Muscle layer of colon (tissue), 2 donors: Measurements from ENCODE around the gene TVP23A.
"Not testable (repeated sequence)": the region's sequence is repeated elsewhere in the genome, so short reads cannot be mapped to it uniquely, and the experiment has no call there.

Experiments used
- H3K27ac ChIP-seq: one replicate; pipeline ENCODE4 v1.7.0; 2013; ENCODE audit warnings: low read depth, mild to moderate bottlenecking, low read length, moderate library complexity
- H3K27me3 ChIP-seq, 2 donors: one replicate each; pipeline ENCODE4 v1.7.0; 2013; ENCODE audit warnings: low read length in 2 of 2, mild to moderate bottlenecking in 2 of 2; ENCODE audit not compliant: insufficient read depth in 2 of 2, control insufficient read depth in 1 of 2
- H3K36me3 ChIP-seq: one replicate; pipeline ENCODE4 v1.7.0; 2013; ENCODE audit warnings: mild to moderate bottlenecking, low read length; ENCODE audit not compliant: insufficient read depth
- H3K4me1 ChIP-seq: one replicate; pipeline ENCODE4 v1.7.0; 2013; ENCODE audit warnings: mild to moderate bottlenecking, low read length; ENCODE audit not compliant: insufficient read depth
- H3K4me3 ChIP-seq, 2 donors: one replicate each; pipeline ENCODE4 v1.7.0; 2013; ENCODE audit warnings: low read length in 2 of 2, low read depth in 1 of 2, mild to moderate bottlenecking in 1 of 2, moderate library complexity in 1 of 2
- H3K9ac ChIP-seq: one replicate; pipeline ENCODE4 v1.7.0; 2013; ENCODE audit warnings: low read length
- H3K9me3 ChIP-seq: one replicate; pipeline ENCODE4 v1.7.0; 2013; ENCODE audit warnings: mild to moderate bottlenecking, low read length
- donor health status: abdominal sarcoma.
- donor health status: Adenocarcinoma of cecum.

Gene TVP23A

GRCh38 chr16:10743227-10743609, 75.4 kb downstream of the TVP23A start:
- H3K4me1 ChIP-seq, result peaks cover 28% of the 10 kb centered on the region
- H3K27me3 ChIP-seq, result no peaks in the 10 kb centered on the region
- peaks cover 14% of the 10 kb centered on the region for H3K36me3 ChIP-seq
- peak overlapping the region; percentile 51 to 57 for H3K4me3 ChIP-seq
- no peaks in the 10 kb centered on the region for H3K9me3 ChIP-seq
- no peak overlapping the region for H3K9ac ChIP-seq
- peak overlapping the region; percentile 79 for H3K27ac ChIP-seq

DNA sequence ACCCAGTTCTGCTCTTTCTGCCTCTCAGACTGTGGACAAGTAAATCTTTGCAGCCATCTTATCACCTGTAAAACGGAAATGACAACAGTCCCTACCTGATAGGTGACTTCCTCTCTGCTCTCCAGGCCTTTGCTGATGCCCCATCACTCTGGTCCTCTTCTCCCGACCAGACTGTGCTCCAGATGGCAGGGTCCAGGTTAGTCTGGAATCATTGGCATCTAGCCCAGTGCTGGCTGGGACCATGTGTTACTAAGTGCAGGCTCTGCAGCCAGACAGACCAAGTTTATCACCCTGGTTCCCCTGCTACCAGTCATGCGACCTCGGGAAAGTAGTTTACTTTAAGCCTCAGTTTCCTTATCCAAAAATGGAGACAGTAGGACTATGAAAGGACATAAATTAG, 76.8 kb downstream of the TVP23A start:
- Histone ChIP-seq H3K4me3 (no peak overlapping the region), H3K9me3 (no peaks in the 10 kb centered on the region), H3K4me1 (peaks cover 37% of the 10 kb centered on the region), H3K27me3 (no peaks in the 10 kb centered on the region), H3K9ac (no peak overlapping the region), H3K36me3 (peaks cover 2% of the 10 kb centered on the region), H3K27ac (no peak overlapping the region)

DNA sequence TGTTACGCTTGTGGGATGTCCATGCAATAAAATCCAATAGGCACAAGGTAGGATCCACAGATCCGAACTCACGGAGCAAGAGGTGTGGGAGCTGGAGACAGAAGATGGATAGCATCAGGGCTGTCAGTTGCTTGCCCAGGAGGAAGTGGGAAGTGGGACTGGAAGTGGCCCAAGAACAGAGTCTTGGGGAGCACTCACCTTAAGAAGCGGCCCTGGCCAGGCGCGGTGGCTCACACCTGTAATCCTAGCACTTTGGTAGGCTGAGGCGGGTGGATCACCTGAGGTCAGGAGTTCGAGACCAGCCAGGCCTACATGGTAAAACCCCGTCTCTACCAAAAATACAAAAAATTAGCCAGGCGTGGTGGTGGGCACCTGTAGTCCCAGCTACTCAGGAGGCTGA, 77.3 kb downstream of the TVP23A start:
- H3K27me3 ChIP-seq, H3K9ac ChIP-seq, H3K36me3 ChIP-seq, H3K4me3 ChIP-seq, H3K27ac ChIP-seq, H3K9me3 ChIP-seq: not testable (repeated sequence)
- H3K4me1 ChIP-seq, result peaks cover 38% of the 10 kb centered on the region

DNA sequence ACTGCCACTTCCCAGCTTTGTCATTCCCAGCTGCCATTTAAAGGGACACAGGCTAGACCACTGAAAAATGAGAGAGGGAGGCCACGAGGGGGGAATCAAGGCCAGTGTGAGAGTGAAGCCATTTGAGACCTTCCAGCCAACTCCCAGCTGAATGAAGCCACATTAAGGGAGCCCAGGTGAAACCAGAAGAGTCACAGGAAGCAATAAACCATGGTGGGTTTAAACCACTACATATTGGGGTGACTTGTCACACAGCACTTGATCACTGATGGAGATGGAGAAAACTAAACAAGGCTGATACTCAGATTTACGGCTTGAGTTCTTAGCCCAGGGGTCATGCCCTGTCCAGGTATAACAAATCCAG, 77.8 kb downstream of the TVP23A start:
- H3K9me3 ChIP-seq, result no peaks in the 10 kb centered on the region
- no peak overlapping the region for H3K9ac ChIP-seq
- no peak overlapping the region for H3K27ac ChIP-seq
- H3K27me3 ChIP-seq, result no peaks in the 10 kb centered on the region
- no peaks in the 10 kb centered on the region for H3K36me3 ChIP-seq
- H3K4me1 ChIP-seq, result peaks cover 34% of the 10 kb centered on the region
- H3K4me3 ChIP-seq, result no peak overlapping the region

GRCh38 chr16:10740000-10740844, 78.4 kb downstream of the TVP23A start:
- H3K9me3 ChIP-seq, result no peaks in the 10 kb centered on the region
- no peaks in the 10 kb centered on the region for H3K36me3 ChIP-seq
- H3K4me1 ChIP-seq, result peaks cover 28% of the 10 kb centered on the region
- H3K9ac ChIP-seq, result no peak overlapping the region
- H3K27me3 ChIP-seq, result no peaks in the 10 kb centered on the region
- H3K27ac ChIP-seq, result no peak overlapping the region
- H3K4me3 ChIP-seq, result no peak overlapping the region

DNA sequence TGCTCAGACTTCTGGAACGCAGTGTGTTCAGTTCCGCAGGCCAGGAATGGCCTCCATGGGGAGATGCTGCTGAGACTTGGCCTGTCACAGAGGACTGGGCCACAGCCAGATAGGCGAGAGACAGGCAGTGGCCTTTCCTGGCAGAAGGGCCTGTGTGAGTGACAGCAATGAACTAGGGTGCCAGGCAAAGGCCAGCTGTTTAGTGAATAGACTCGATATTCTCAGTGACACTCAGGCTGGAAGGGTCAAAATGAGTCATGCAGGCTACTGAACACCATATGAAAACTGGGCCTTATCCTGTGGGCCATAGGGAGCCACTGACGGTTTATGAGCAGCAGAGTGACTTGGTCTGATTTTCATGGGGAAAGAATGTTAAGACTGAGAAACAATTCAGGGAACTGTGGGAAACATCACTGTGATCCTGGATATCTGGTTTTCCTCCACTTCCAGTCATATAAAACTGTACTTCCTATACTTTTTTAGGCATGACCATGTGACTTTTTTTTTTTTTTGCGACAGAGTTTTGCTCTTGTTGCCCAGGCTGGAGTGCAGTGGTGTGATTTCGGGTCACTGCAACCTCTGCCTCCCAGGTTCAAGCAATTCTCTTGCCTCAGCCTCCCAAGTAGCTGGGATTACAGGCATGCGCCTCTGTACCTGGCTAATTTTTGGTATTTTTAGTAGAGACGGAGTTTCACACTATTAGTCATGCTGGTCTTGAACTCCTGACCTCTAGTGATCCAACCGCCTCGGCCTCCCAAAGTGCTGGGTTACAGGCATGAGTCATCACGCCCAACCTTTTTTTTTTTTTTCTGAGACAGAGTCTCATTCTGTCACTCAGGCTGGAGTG, 80.1 kb downstream of the TVP23A start:
- Histone ChIP-seq H3K27me3 (no peaks in the 10 kb centered on the region), H3K9ac (no peak overlapping the region), H3K4me3 (no peak overlapping the region), H3K36me3 (no peaks in the 10 kb centered on the region), H3K4me1 (peaks cover 19% of the 10 kb centered on the region), H3K27ac (no peak overlapping the region), H3K9me3 (no peaks in the 10 kb centered on the region)

GRCh38 chr16:10737068-10737625, 81.4 kb downstream of the TVP23A start:
- Histone ChIP-seq H3K27ac (no peak overlapping the region), H3K4me3 (no peak overlapping the region)

DNA sequence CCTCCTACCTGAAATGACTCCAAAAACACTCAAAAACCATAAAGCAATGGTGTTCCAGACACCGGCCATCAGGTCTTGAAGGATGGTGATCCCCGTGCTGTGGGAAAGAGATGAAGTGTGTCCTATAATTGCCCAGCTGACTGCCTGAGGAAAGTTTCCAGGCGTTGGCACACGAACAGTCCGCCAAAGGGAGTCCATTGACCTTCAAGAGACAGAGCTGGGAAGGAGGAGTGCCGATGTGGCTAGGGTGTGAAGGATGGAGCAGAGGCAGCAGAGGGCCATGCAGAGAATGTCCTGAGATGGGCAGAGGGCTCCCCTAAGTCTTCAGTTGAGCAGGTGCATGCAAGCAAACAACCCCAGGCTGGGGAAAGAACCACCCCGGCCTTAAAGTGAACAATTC, 86.8 kb downstream of the TVP23A start:
- Histone ChIP-seq H3K4me3 (no peak overlapping the region), H3K27me3 (no peaks in the 10 kb centered on the region), H3K27ac (no peak overlapping the region), H3K4me1 (peaks cover under 1% of the 10 kb centered on the region), H3K36me3 (no peaks in the 10 kb centered on the region), H3K9me3 (no peaks in the 10 kb centered on the region), H3K9ac (no peak overlapping the region)

More at GRCh38 chr16:10737068-10737625, 81.4 kb downstream of the TVP23A start:
- H3K4me1 ChIP-seq, result peaks cover 19% of the 10 kb centered on the region
- no peaks in the 10 kb centered on the region for H3K36me3 ChIP-seq
- no peaks in the 10 kb centered on the region for H3K27me3 ChIP-seq
- H3K9ac ChIP-seq, result peak overlapping the region; percentile 27
- H3K9me3 ChIP-seq, result no peaks in the 10 kb centered on the region

- H3K27ac ChIP-seq, result no peak overlapping the region
- H3K9me3 ChIP-seq, result no peaks in the 10 kb centered on the region
- H3K27me3 ChIP-seq, result no peaks in the 10 kb centered on the region
- H3K4me3 ChIP-seq, result no peak overlapping the region
- no peaks in the 10 kb centered on the region for H3K36me3 ChIP-seq
- no peaks in the 10 kb centered on the region for H3K4me1 ChIP-seq
- no peak overlapping the region for H3K9ac ChIP-seq
Measured at GRCh38 chr16:10729104-10730048, 89.2 kb downstream of the TVP23A start.

GRCh38 chr16:10728003-10728887, 90.3 kb downstream of the TVP23A start:
- H3K9me3 ChIP-seq, result no peaks in the 10 kb centered on the region
- H3K27ac ChIP-seq, result no peak overlapping the region
- no peak overlapping the region for H3K4me3 ChIP-seq
- H3K36me3 ChIP-seq, result no peaks in the 10 kb centered on the region
- no peaks in the 10 kb centered on the region for H3K4me1 ChIP-seq
- H3K9ac ChIP-seq, result no peak overlapping the region
- no peaks in the 10 kb centered on the region for H3K27me3 ChIP-seq
